ENCODE results near the gene LEFTY2.
"Not testable (repeated sequence)": the region's sequence is repeated elsewhere in the genome, so short reads cannot be mapped to it uniquely, and the experiment has no call there.

Gene LEFTY2

GRCh38 chr1:225977937-225978748, 37.1 kb upstream of the LEFTY2 start:
- H3K4me3 ChIP-seq (ENCODE audit: low read depth, low read length): no peak overlapping the region
- TF ChIP-seq CTCF (conservative IDR thresholded peaks at IDR 0.05; ENCODE audit: low read depth, low read length): no peak
- DNase-seq (ENCODE audit: low read depth): no peak

- H3K4me3 ChIP-seq (ENCODE audit: low read depth, low read length); DNase-seq (ENCODE audit: low read depth): not testable (repeated sequence)
Measured at GRCh38 chr1:225975146-225975545, 34.1 kb upstream of the LEFTY2 start.

GRCh38 chr1:225974454-225974853, 33.4 kb upstream of the LEFTY2 start:
- no peak overlapping the region for H3K4me3 ChIP-seq (ENCODE audit: low read depth, low read length)
- no peak for TF ChIP-seq CTCF (conservative IDR thresholded peaks at IDR 0.05; ENCODE audit: low read depth, low read length)
- no peak for DNase-seq (ENCODE audit: low read depth)

GRCh38 chr1:225973158-225973557, 32.1 kb upstream of the LEFTY2 start:
- no peak for TF ChIP-seq CTCF (conservative IDR thresholded peaks at IDR 0.05; ENCODE audit: low read depth, low read length)
- no peak overlapping the region for H3K4me3 ChIP-seq (ENCODE audit: low read depth, low read length)
- DNase-seq (ENCODE audit: low read depth): no peak

- no peak for TF ChIP-seq CTCF (conservative IDR thresholded peaks at IDR 0.05; ENCODE audit: low read depth, low read length)
- no peak for DNase-seq (ENCODE audit: low read depth)
- H3K4me3 ChIP-seq (ENCODE audit: low read depth, low read length): no peak overlapping the region
Measured at GRCh38 chr1:225972344-225973152, 31.5 kb upstream of the LEFTY2 start.

- not testable (repeated sequence) for DNase-seq (ENCODE audit: low read depth); H3K4me3 ChIP-seq (ENCODE audit: low read depth, low read length)
Measured at GRCh38 chr1:225970592-225971157, 29.7 kb upstream of the LEFTY2 start.

GRCh38 chr1:225969751-225970150, 28.7 kb upstream of the LEFTY2 start:
- H3K4me3 ChIP-seq (ENCODE audit: low read depth, low read length); DNase-seq (ENCODE audit: low read depth): not testable (repeated sequence)

- no peak for DNase-seq (ENCODE audit: low read depth)
- no peak for TF ChIP-seq CTCF (conservative IDR thresholded peaks at IDR 0.05; ENCODE audit: low read depth, low read length)
- H3K4me3 ChIP-seq (ENCODE audit: low read depth, low read length): no peak overlapping the region
Measured at GRCh38 chr1:225965231-225965630, 24.2 kb upstream of the LEFTY2 start.

Data from choroid plexus epithelial cell (primary cell).